Activated CD4-positive, alpha-beta T cell treated with anti-CD3 and anti-CD28 coated beads, Interleukin-2, amount 10 ng/mL, durations not matched to agents 7 days and 5 days (primary cell): Measurements from ENCODE around the gene FXYD6. TPM values are rescaled to one million over a fixed set of nuclear protein-coding genes. Genes with fewer than 3 reads are reported as not detected.

Source experiments
- CTCF ChIA-PET: fragments of 350-600 bp; sonication (Branson Sonifier 250); formaldehyde crosslinking; loops from one replicate; lab custom pipeline; 2021; ENCODE audit warnings: antibody characterized with exemption; lab: Charles Lee
- POLR2A ChIA-PET: fragments of 350-600 bp; sonication (Branson Sonifier 250); formaldehyde crosslinking; loops from one replicate; lab custom pipeline; 2021; ENCODE audit warnings: antibody characterized with exemption; lab: Charles Lee
- DNase-seq: peaks from one replicate; pipeline ENCODE4 v3.0.0-alpha.2; 2020
- H3K27ac Mint-ChIP-seq: one replicate; pipeline ENCODE4 v1.8.0; 2021; ENCODE audit warnings: mild to moderate bottlenecking, moderate library complexity, mixed read lengths
- H3K27me3 Mint-ChIP-seq: one replicate; pipeline ENCODE4 v1.8.0; 2021; ENCODE audit warnings: mixed read lengths
- H3K36me3 Mint-ChIP-seq: one replicate; pipeline ENCODE4 v1.8.0; 2021; ENCODE audit warnings: low read depth, mixed read lengths
- H3K4me1 Mint-ChIP-seq: one replicate; pipeline ENCODE4 v1.8.0; 2021; ENCODE audit warnings: mixed read lengths
- H3K4me3 Mint-ChIP-seq: one replicate; pipeline ENCODE4 v1.8.0; 2021; ENCODE audit warnings: mild to moderate bottlenecking, moderate library complexity, mixed read lengths
- H3K9me3 Mint-ChIP-seq: one replicate; pipeline ENCODE4 v1.8.0; 2021; ENCODE audit warnings: mixed read lengths
- total RNA-seq, 2 experiments: library from RNA; stranded (reverse); gene quantifications; one replicate each; pipeline ENCODE4 v1.2.3, GENCODE V29; 2021

The FXYD6 gene
- total RNA-seq, 2 experiments from 2014 or later: not detected

DNA sequence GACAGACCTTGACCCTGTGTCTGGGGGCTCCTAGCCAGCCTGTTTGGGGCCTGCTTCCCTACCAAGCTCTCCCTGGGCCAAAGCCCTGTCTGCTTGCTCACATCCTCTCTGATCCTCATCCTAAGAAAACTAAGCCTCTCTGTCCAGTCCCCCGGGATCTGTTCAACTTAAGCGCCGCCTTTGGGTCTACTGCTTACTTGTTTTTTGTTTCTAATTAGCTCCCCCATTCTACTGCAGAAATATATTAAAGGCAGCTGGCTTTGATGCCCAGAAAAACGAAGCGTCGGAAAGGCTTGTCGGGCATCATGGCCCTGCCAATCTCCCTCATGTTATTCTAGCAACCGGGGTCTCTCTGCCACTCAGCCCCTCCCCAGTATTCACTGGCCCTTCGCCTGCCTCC, 82.9 kb downstream of the FXYD6 start:
- peaks cover 4% of the 10 kb centered on the region for H3K4me1 Mint-ChIP-seq
- H3K4me3 Mint-ChIP-seq: no peak overlapping the region
- H3K36me3 Mint-ChIP-seq: peaks cover 2% of the 10 kb centered on the region
- no peak for DNase-seq
- ChIA-PET POLR2A (no interaction called here), CTCF (interaction anchor here (0.9 to 2.4 kb wide), 5 partner anchors 9 to 370 kb away, joined by 3 to 12 read pairs (median 4); no protein-coding TSS in a partner anchor)
- no peaks in the 10 kb centered on the region for H3K9me3 Mint-ChIP-seq
- H3K27ac Mint-ChIP-seq: no peak overlapping the region
- peaks cover 49% of the 10 kb centered on the region for H3K27me3 Mint-ChIP-seq

GRCh38 chr11:117792992-117793391, 83.5 kb downstream of the FXYD6 start:
- ChIA-PET POLR2A (no interaction called here), CTCF (interaction anchor here (0.6 to 2.4 kb wide), 7 partner anchors 8 to 655 kb away, joined by 3 to 12 read pairs (median 5); no protein-coding TSS in a partner anchor)
- Mint-ChIP-seq H3K27ac (no peak overlapping the region), H3K27me3 (peaks cover 45% of the 10 kb centered on the region), H3K9me3 (no peaks in the 10 kb centered on the region), H3K4me1 (peaks cover 4% of the 10 kb centered on the region), H3K4me3 (no peak overlapping the region), H3K36me3 (peaks cover 2% of the 10 kb centered on the region)
- no peak for DNase-seq

DNA sequence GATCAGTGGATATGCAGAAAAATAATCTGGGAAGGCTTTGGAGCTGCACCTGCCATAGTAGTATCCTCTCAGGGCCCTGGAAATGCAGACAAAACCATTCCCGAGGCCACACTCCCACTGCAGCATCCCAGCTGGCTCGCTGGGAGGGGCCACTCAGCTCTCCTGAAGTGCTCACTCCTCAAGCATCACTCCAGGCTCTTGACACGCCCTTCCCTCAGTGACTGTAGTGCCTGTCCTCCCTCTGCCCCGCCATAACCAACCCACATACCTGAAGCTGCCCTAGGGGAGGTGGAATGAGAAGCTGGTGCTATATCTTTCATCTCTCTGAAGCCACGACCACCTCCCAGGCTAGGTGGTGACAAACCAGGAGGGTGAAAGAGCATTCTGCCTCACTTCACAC, 84.2 kb downstream of the FXYD6 start:
- H3K4me3 Mint-ChIP-seq: no peak overlapping the region

GRCh38 chr11:117790279-117790678, 86.2 kb downstream of the FXYD6 start:
- no peak for DNase-seq
- Mint-ChIP-seq H3K27ac (no peak overlapping the region), H3K36me3 (no peaks in the 10 kb centered on the region), H3K27me3 (peaks cover 37% of the 10 kb centered on the region), H3K4me3 (no peak overlapping the region), H3K9me3 (no peaks in the 10 kb centered on the region), H3K4me1 (no peaks in the 10 kb centered on the region)
- CTCF ChIA-PET: no interaction called here
- POLR2A ChIA-PET: no interaction called here

More for the DNA sequence above, 84.2 kb downstream of the FXYD6 start:
- Mint-ChIP-seq H3K27me3 (peaks cover 43% of the 10 kb centered on the region), H3K9me3 (no peaks in the 10 kb centered on the region), H3K36me3 (no peaks in the 10 kb centered on the region), H3K27ac (no peak overlapping the region), H3K4me1 (no peaks in the 10 kb centered on the region)
- DNase-seq: no peak
- ChIA-PET CTCF (interaction anchor here (0.6 to 2.4 kb wide), 4 partner anchors 9 to 654 kb away, joined by 3 to 12 read pairs (median 6); no protein-coding TSS in a partner anchor), POLR2A (no interaction called here)

DNA sequence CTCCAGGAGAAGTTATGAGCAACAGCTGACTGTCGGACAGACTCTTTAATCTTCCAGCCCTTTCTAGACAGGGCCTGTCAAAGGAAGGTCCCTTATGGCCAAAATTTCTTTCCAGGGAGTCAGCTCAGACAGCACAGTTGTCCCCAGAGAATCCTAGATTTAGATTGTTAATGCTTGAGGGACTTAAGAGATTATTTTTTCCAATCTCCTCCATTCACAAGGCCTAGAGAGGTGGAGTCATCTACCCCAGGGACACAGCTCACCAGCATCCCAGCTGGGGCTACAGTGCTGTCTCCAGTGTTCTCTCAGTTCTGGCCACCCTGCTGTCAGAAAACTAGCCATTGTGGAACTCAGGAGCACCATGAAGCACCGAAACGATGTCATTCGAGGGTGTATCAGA, 87.2 kb downstream of the FXYD6 start:
- Mint-ChIP-seq H3K4me1 (no peaks in the 10 kb centered on the region), H3K27me3 (peaks cover 35% of the 10 kb centered on the region), H3K27ac (no peak overlapping the region), H3K9me3 (no peaks in the 10 kb centered on the region), H3K4me3 (no peak overlapping the region), H3K36me3 (no peaks in the 10 kb centered on the region)
- ChIA-PET CTCF (interaction anchor here (1.2 kb wide), 1 partner anchor 18 kb away, joined by 4 read pairs; no protein-coding TSS in a partner anchor), POLR2A (no interaction called here)
- no peak for DNase-seq

Other genes starting within 250 kb of the FXYD6 start
- gene DSCAML1, start 79.4 kb downstream of the FXYD6 start, total RNA-seq: under 1 TPM; 0.02 to 0.25 TPM
- gene FXYD2, start 51.9 kb downstream of the FXYD6 start, total RNA-seq: 1 to 10 TPM in 1 of 2 experiments, under 1 TPM in 1; 0.97 to 1.3 TPM
- 1 to 10 TPM; 1.4 to 1.5 TPM for gene TMPRSS13, start 52.7 kb upstream of the FXYD6 start, total RNA-seq
- gene IL10RA, start 109.7 kb upstream of the FXYD6 start, total RNA-seq: 100 to 1,000 TPM; 161 to 187 TPM
- gene TMPRSS4, start 200.4 kb upstream of the FXYD6 start, total RNA-seq: not detected
- under 1 TPM; 0.27 TPM for gene SMIM35, start 210.3 kb upstream of the FXYD6 start, total RNA-seq